HG03354 (cell line): ENCODE results near the gene NRG3.

Experiments
- ATAC-seq: cut with Tn5 transposase; IDR thresholded peaks from one replicate; pipeline ENCODE4 v1.9.1; 2021; ENCODE audit warnings: mild to moderate bottlenecking; ENCODE audit not compliant: unreplicated experiment, poor library complexity, severe bottlenecking

Gene NRG3

GRCh38 chr10:82190432-82191260 lies 315.7 kb downstream of the NRG3 start:
- no peak for ATAC-seq

GRCh38 chr10:82191653-82192052 lies 316.7 kb downstream of the NRG3 start:
- ATAC-seq, result no peak

- ATAC-seq, result no peak
These were observed 317.7 kb downstream of the NRG3 start for GRCh38 chr10:82192665-82193064.

- no peak for ATAC-seq
These were observed 319.4 kb downstream of the NRG3 start for GRCh38 chr10:82194419-82194818.

GRCh38 chr10:82206831-82207230 lies 331.8 kb downstream of the NRG3 start:
- ATAC-seq, result no peak

- ATAC-seq, result no peak
These were observed 333.7 kb downstream of the NRG3 start for GRCh38 chr10:82208726-82209125.

GRCh38 chr10:82210331-82210730 lies 335.3 kb downstream of the NRG3 start:
- no peak for ATAC-seq

- no peak for ATAC-seq
These were observed 336.4 kb downstream of the NRG3 start for GRCh38 chr10:82211346-82211745.

GRCh38 chr10:82212753-82213152 lies 337.8 kb downstream of the NRG3 start:
- ATAC-seq, result no peak

GRCh38 chr10:82213784-82214183 lies 338.8 kb downstream of the NRG3 start:
- no peak for ATAC-seq

GRCh38 chr10:82221056-82221455 lies 346.1 kb downstream of the NRG3 start:
- no peak for ATAC-seq

GRCh38 chr10:82221601-82222149 lies 346.7 kb downstream of the NRG3 start:
- no peak for ATAC-seq

- no peak for ATAC-seq
These were observed 353.7 kb downstream of the NRG3 start for GRCh38 chr10:82228701-82229100.

- ATAC-seq, result no peak
These were observed 359.2 kb downstream of the NRG3 start for GRCh38 chr10:82234173-82234572.

GRCh38 chr10:82236084-82236731 lies 361.2 kb downstream of the NRG3 start:
- ATAC-seq, result no peak

- no peak for ATAC-seq
These were observed 363.3 kb downstream of the NRG3 start for GRCh38 chr10:82238291-82238690.

- ATAC-seq, result no peak
These were observed 365.4 kb downstream of the NRG3 start for GRCh38 chr10:82240408-82240807.

GRCh38 chr10:82242778-82243177 lies 367.8 kb downstream of the NRG3 start:
- ATAC-seq, result no peak

GRCh38 chr10:82245157-82245556 lies 370.2 kb downstream of the NRG3 start:
- ATAC-seq, result no peak

GRCh38 chr10:82245906-82246560 lies 371.0 kb downstream of the NRG3 start:
- no peak for ATAC-seq

- ATAC-seq, result no peak
These were observed 374.1 kb downstream of the NRG3 start for GRCh38 chr10:82249141-82249540.
